Rectal smooth muscle tissue (tissue), 1 donor: ENCODE measurements around the gene USP17L26.

Experiments
- H3K27ac ChIP-seq: one replicate; pipeline ENCODE4 v1.7.0; 2013; ENCODE audit warnings: low read depth, low read length, inconsistent platforms
- H3K27me3 ChIP-seq: one replicate; pipeline ENCODE4 v1.7.0; 2013; ENCODE audit warnings: low read length; ENCODE audit not compliant: control insufficient read depth, insufficient read depth
- H3K36me3 ChIP-seq: one replicate; pipeline ENCODE4 v1.7.0; 2013; ENCODE audit warnings: low read length; ENCODE audit not compliant: control insufficient read depth, insufficient read depth
- H3K4me1 ChIP-seq: one replicate; pipeline ENCODE4 v1.7.0; 2013; ENCODE audit warnings: low read length; ENCODE audit not compliant: control insufficient read depth, insufficient read depth
- H3K4me3 ChIP-seq: one replicate; pipeline ENCODE4 v1.7.0; 2013; ENCODE audit warnings: low read length
- H3K9ac ChIP-seq: one replicate; pipeline ENCODE4 v1.7.0; 2013; ENCODE audit warnings: low read length

Gene USP17L26

GRCh38 chr4:9384126-9384525 is 49.7 kb downstream of the USP17L26 start:
- Histone ChIP-seq H3K36me3 (no peaks in the 10 kb centered on the region), H3K27ac (no peak overlapping the region), H3K4me1 (no peaks in the 10 kb centered on the region), H3K27me3 (no peaks in the 10 kb centered on the region), H3K4me3 (no peak overlapping the region), H3K9ac (no peak overlapping the region)
